ENCODE data around the gene DEGS2.
"Not testable (repeated sequence)": the region's sequence is repeated elsewhere in the genome, so short reads cannot be mapped to it uniquely, and the experiment has no call there.

The DEGS2 gene

GRCh38 chr14:100178691-100179090 lies 19.2 kb upstream of the DEGS2 start:
- no peak for DNase-seq

- DNase-seq: no peak
Measured at GRCh38 chr14:100176811-100177327, 17.4 kb upstream of the DEGS2 start.

GRCh38 chr14:100173353-100173752 lies 13.9 kb upstream of the DEGS2 start:
- no peak for DNase-seq

- no peak for DNase-seq
Measured at GRCh38 chr14:100172811-100173210, 13.4 kb upstream of the DEGS2 start.

GRCh38 chr14:100170880-100171279 lies 11.4 kb upstream of the DEGS2 start:
- DNase-seq: no peak

- DNase-seq: no peak
Measured at GRCh38 chr14:100168506-100168905, 9.1 kb upstream of the DEGS2 start.

GRCh38 chr14:100165831-100166440 lies 6.5 kb upstream of the DEGS2 start:
- DNase-seq: no peak

GRCh38 chr14:100165376-100165775 lies 5.9 kb upstream of the DEGS2 start:
- DNase-seq: no peak

GRCh38 chr14:100160534-100160916 lies 1.1 kb upstream of the DEGS2 start:
- no peak for DNase-seq

GRCh38 chr14:100159865-100160533 lies 554 bp upstream of the DEGS2 start:
- no peak for DNase-seq

GRCh38 chr14:100158566-100159093 lies 815 bp downstream of the DEGS2 start:
- no peak for DNase-seq

GRCh38 chr14:100157548-100158232 lies 1.8 kb downstream of the DEGS2 start:
- not testable (repeated sequence) for DNase-seq

- no peak for DNase-seq
Measured at GRCh38 chr14:100156776-100157175, 2.7 kb downstream of the DEGS2 start.

- DNase-seq: no peak
Measured at GRCh38 chr14:100155756-100156616, 3.5 kb downstream of the DEGS2 start.

GRCh38 chr14:100155049-100155621 lies 4.3 kb downstream of the DEGS2 start:
- no peak for DNase-seq

- no peak for DNase-seq
Measured at GRCh38 chr14:100153560-100153959, 5.9 kb downstream of the DEGS2 start.

GRCh38 chr14:100152091-100152490 lies 7.4 kb downstream of the DEGS2 start:
- no peak for DNase-seq

- no peak for DNase-seq
Measured at GRCh38 chr14:100150932-100151587, 8.4 kb downstream of the DEGS2 start.

GRCh38 chr14:100149851-100150611 lies 9.4 kb downstream of the DEGS2 start:
- no peak for DNase-seq

GRCh38 chr14:100148837-100149731 lies 10.4 kb downstream of the DEGS2 start:
- no peak for DNase-seq

Data from inflammatory macrophage treated with lipopolysaccharide for 4 hours (primary cell).